ENCODE results near the gene MGMT.

The MGMT gene

DNA sequence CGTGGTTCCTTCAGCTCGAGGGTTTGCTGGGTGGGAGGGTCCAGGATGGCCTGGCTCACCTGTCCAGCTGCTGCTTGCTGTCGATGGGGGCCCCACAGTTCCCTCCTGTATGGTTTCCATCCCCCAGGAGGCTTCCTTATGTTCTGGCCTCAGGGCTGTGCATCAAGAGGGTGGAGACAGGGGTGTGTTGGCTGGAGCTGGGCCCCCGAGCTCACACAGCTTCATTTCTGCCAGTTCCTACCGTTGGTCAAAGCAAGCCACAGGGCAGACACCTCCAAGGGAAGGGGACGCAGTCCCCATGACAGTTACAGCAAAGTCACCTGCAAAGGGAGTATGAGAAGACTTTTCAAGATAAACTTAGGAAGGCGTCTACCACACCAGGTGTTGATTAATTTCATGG, 340.2 kb downstream of the MGMT start:
- DNase-seq (ENCODE audit: low read depth) = no peak

DNA sequence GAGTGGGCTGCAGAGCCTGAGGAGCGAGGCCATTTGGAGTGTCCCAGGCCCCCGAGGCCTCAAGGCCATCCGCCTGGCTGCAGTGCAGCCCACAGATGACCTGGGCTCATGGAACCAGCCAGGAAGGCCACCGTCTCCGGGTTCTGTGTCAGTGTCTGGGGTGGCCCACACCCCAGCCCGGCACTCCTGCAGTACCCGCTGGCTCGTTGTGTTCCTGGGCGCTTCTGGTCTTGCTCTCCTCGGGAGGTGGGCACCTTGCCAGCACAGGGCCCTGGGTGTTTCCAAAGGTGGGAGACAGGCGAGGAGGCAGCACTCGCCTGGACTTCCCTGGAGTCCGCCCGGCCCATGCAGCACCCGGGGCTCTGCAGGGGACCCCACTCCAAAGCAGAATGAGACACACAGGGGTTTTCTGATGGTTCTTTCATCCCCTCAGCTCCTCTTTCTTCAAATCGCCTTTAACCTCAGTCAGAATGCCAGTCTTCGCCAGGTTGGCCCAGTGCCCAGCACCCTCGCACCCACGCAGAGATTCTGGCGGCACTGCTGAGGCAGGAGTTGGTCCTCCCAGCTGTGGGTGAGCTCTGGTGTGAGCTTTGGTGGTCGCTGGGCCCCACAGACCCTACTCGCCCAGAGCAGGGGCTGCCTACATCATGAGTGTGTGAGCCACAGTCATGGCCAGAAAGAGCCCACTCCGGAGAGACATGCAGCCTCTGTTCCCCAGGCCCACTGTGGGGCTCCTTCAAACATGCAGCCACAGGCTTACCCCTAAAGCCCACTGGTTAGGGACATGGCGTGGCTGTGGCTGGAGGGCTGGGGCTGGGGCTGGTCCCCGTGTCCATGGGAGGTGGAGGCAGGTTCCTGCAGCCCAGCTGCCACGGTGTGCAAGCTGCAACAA, 341.3 kb downstream of the MGMT start:
- no peak for DNase-seq (ENCODE audit: low read depth)

DNA sequence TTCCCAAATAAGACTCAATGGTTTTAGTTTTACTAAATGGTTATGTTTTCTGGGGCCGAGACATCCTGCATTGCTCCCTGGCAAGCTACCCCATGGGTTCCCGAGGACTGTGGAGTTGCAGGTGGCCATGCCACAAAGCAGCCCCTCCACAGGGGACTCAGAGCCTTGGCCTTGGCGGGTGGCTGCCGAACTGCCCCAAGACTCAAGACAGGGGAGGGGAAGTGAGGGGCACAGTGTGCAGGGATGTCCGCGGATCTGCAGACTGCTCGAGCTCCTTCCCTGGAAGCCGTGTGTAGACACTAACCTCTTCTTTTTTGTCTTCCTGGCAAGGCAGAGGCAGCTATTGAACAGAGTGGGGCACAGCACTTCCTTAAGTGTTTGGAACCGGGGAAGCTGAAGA, 342.4 kb downstream of the MGMT start:
- no peak for DNase-seq (ENCODE audit: low read depth)

DNA sequence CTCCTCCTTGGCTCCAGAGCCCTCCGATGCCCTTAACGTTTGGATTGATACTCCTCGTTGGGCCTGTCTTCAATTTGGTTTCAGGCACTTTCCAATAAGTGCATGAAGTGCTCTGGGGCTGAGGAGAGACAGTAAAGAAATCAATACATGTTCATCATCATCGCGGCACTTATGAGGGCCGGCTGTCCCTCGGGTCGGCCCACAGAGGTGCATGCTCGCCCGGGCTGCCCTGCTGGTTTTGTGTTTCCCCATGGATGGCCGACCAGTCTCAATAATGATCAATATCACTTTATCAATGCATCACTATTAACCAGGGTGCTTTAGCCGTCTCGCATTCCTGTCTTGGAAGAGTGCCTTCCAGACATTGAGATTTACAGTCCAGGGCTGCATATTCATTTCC, 342.8 kb downstream of the MGMT start:
- no peak for DNase-seq (ENCODE audit: low read depth)

DNA sequence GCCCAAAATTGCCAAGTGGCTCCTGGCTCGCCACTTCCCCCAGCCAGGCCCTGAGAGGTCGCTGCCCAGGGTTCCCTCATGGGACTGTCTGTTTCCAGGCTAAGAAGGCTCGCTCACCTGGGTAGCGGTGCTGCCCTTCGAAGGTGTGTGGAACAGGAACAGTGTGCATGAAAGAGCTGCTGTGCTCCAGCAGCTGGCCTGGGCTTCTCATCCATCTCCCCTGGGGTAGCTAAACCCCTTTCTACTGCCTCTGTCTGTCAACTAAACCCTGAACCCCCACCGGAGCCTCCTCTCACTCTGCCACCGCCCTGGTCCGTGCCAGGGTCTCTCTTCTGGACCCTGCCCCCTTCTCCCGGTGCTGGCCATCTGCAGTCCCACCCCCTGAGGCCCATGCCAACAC, 344.2 kb downstream of the MGMT start:
- no peak for DNase-seq (ENCODE audit: low read depth)

DNA sequence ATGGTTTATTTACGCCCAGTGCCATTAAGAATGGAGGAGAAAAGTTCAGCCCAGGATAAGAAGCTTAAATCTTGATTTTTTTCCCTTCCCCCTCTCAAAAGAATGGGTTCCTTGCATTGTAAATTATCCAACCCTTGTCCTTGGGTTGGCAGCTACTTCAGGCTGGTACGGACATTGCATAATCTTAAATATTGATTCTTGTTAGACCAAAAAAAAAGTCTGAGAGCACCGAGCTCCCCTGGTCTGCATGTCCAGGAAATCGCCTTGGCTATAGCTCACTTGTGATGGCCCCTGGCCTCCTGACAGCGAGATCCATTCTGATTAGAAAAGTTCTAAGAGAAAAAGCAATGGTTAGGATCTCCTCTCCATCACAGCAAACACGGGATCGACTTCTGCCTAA, 345.4 kb downstream of the MGMT start:
- DNase-seq (ENCODE audit: low read depth) = no peak

DNA sequence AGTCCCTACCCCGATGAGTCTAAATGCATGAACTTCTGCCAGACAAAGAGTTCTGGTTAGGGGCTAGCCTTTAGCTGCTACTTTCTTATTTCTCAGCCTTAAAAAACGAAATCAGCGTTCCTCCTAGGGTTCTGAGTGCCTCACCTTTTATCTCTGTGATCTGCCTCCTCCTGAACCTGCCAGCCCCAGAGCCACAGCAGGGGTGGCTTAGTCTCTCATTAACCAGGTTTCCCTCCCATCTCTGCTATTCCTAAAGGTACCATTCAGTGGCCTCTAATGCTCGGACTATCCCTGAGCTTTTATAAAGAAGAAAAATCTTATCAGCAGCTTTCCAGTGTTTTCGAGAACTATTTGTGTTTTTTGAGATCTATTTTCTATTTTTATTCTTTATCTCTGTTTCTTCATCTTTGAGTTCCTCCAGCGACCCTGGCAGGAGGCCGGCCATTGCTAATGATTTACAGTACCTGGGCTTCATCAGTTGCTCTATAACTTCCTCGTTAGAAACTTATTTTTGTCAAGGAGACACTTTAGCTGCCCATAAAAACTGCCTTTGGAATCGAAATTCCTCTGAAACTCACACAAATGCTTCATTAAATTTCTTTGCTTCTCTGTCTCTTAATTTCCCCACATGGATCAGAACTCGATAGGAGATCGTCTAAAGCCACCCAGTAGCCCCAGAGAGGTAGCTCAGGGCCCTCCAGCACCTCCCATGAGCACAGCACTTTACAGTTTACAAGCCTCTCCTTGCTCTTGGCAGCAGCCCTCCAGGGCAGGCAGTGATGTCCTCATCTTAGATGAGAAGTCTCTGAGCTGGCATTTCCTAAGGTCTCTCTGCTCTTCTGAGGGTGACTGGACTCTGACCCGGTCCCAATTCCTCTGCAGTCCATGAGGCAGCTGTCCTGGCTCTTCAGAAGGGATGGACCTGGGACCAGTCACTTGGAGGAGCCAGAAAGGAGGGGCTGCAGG, 347.9 kb downstream of the MGMT start:
- no peak for DNase-seq (ENCODE audit: low read depth)

DNA sequence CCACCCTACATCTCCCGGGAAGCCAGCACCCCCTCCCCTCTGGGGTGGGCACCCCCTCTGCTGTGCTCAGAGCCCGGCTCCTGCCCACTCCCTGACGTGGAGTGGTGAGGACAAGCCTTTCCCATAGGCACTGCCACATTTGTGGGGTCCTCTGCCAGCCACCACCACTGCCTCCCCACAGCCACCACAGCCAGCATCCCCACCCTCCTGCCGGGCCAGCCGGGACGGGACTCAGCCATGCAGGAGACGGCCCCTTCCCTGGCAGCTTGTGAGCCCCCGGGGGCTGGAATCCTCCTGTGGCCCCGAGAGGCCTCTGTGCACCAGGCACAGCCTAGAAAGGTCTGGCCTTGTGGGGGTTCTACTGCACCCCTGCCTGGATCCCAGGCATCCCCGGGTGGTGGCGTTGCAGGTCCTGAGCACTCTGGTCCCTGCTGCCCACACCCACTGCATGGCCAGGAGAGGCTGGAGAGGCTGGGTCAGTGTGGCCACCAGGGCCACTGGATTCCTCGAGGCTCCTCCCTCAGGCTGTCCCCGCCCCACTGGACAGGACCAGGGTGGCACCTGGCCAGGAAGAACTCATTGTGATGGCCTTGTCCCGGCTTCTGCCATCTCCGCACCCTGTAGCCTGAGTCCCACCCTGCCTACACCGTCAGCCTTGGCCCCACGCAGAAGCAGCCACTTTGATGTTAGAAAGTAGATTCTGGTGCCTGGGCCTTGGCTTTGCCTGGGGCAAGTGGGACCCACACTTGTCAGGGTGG, 349.0 kb downstream of the MGMT start:
- DNase-seq (ENCODE audit: low read depth) = no peak

DNA sequence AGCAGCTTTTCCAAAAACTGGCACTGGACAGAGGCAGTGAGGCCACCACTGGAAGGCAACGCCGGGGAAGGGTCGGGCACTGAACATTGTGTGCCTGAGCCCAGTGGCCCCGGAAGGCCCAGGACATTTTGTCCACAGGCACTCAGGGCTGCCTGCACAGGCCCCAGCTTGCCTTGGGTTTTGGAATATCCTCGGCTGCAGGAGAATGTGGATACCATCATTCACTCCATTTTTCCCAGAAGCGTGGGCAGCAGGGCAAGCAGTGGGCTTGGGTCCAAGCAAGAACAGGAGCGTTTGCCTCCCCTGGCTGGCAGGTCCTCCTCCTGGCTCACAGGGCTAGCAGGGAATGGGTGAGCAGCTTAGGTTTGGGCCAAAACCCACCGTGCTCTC, 349.6 kb downstream of the MGMT start:
- DNase-seq (ENCODE audit: low read depth) = no peak
